LoVo (cell line): ENCODE data around the gene SMAD4.

Source experiments
- DNase-seq: peaks from one replicate; pipeline ENCODE4 v3.0.0-alpha.2; 2016; ENCODE audit warnings: low spot score

SMAD4 gene

DNA sequence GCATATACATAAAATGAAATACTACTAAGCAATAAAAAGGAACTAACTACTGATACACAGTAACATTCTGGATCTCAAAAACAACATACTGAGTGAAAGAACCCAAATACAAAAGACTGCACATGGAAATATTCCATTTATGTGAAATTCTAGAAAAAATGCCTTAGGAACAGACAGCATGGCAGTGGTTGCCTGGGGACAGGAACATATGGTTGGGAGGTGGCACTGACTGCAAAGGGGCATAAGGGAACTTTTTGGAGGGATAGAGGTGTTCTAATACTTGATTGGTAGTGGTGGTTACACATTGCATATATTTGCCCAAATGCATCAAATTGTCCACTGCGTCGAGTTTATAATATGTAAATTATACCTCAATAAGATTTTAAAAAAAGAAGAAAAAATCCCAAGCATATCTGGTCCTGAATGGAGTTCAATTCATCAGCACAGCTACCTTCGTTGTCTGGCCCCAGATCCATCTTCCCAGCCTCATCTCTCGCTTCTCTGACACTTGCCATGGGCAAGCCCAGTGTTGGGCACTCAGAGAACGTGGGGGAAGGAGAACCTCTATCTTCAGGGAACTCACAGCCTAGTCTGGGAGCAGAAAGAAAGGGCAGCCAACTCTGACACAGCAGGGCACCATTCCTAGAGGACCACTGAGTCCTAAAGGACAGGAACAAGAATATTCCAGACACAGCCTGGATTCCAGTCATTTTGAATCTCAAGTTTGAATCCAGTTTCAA, 8.6 kb upstream of the SMAD4 start:
- no peak for DNase-seq

DNA sequence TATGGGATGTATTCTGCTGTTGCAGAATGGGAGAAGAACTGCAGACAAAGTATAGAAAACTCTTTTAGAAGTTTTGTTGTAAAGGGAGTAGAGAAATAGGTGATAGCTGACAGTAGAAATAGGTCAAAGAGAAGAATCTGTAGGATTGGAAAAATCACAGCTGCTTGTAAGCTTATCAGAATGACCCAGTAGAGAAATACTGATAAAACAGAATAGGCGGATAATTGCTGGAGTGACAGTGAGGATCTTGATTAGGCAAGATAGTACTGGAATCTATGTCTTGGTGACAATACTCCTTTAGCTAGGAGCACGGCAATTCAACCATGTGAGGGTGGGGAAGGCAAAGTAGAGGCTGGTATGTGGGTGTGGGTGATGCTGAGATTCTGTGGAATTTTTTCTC, 4.5 kb upstream of the SMAD4 start:
- DNase-seq: no peak

DNA sequence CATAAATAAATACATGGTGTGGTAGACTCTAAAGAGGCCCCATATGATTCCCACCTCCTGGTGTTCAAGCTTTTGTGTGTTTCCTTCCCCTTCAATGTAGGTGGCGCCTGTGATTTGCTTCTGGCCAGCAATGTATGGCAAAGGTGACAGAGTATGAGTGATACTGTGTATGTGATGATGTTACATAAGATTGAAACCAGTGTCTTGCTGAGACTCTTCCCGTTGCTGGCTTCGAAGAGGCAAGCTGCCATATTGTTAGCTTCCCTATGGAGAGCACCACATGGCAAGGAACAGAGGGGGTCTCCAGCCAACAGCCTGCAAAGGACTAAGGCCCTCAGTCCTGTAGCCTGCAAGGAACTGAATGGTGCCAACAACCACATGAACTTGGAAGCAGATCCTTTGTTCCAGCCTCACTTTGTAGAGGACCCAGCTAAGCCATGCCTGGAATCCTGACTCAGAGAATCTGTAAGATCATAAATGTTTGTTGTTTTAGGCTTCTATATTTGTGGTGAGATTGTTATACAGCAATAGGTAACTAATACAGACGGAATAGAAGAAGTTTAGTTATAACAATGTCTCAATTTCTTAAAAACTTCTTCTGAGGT, 1.7 kb upstream of the SMAD4 start:
- peak; percentile 60 for DNase-seq

DNA sequence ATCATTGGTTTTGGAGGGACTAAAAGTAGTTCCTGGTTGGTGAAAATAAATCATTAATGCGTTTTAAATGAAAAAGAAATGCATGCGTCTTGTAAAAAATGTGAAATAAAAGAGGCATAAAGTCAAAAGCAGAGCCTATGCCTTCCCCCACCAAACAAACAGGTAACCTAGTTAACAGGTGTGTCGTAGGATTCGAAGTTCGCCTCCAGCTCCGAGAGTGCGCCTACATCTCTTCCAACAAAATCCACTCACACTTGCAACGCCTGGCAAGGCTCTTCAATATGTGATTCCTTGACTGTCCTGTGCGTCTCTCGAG, 677 bp upstream of the SMAD4 start:
- no peak for DNase-seq

DNA sequence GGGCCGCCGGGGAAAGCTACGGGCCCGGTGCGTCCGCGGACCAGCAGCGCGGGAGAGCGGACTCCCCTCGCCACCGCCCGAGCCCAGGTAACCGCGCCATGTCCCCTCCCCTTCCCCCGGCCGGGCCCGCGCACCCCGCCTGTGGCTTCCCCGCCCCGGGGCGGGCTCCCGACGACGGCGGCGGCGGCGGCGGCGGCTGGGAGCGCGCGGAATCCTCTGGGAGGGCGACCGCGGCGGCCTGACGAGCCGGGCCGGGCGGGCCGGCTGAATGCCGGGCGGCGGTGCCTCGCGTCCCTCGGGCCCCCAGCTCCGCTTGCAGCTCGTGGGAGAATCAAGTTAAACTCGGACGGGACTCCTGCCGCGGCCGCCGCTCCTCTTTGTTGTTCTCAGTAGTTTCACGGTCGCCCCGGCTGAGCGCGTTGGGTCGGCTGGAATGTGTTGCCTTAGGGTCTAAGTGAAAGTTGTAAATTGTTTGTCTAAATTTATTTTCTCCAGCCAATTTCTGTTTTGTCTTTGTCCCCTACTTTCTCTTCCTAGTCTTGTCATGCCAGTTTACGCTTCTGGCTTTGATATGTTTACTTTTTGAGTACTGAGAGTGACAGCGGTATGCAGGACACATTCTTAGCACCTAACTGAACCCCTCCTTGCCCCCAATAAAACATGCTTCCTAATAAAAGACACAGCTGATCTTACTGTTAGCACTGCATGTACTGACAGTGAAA, 685 bp downstream of the SMAD4 start:
- peak; percentile 62 for DNase-seq

DNA sequence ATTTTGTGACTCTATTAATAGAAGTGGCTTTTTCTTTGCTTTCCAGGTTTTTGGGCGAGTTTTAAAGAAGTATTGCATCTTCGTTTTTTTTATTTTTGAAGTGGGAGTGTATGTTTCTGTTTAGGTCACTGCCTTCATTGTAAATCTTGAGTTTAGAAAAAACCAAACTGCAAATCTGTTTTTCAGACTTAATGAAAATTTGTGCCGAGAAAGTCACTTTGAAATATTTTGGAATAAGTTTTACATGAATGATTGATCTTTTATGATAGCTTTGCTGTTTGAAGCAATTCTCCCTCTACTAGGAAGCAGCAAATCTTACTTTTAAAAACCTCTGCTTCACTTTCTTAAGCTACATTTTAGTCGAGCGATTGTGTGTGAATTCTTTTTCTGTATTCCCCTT, 2.2 kb downstream of the SMAD4 start:
- no peak for DNase-seq

DNA sequence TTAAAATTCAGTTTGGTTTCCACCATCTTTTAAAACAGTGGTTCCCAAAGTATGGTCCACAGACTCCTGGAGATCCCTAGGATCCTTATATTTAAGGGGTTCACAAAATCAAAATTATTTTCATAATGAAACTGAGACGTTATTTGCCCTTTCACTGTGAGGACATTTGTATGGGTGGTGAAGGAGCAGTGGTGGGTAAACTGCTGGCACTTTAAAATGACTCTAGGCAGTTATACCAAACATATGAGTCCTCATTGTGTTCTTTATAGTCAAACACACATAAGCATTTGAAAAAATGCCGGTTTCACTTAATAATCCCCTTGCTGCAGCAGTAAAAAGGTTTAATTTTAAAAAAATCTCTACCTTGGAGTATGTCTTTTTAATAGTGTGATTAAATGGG, 7.2 kb downstream of the SMAD4 start:
- no peak for DNase-seq

DNA sequence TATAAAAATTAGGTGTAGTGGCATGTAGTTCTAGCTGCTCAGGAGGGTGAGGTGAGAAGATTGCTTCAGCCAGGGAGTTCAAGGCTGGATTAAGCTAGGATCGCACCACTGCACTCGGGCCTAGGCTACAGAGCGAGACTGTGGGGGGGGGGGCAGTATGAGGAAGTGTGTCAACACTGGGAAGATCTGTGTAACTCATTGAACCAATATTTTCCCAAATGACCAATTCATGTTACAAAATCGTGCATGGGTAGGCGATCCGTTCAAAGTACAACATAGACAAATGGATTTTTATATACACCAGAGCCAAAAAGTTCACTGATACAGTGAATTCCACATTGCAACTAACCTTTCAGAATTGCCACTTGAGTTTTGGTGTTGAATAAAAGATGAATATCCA, 8.1 kb downstream of the SMAD4 start:
- no peak for DNase-seq

DNA sequence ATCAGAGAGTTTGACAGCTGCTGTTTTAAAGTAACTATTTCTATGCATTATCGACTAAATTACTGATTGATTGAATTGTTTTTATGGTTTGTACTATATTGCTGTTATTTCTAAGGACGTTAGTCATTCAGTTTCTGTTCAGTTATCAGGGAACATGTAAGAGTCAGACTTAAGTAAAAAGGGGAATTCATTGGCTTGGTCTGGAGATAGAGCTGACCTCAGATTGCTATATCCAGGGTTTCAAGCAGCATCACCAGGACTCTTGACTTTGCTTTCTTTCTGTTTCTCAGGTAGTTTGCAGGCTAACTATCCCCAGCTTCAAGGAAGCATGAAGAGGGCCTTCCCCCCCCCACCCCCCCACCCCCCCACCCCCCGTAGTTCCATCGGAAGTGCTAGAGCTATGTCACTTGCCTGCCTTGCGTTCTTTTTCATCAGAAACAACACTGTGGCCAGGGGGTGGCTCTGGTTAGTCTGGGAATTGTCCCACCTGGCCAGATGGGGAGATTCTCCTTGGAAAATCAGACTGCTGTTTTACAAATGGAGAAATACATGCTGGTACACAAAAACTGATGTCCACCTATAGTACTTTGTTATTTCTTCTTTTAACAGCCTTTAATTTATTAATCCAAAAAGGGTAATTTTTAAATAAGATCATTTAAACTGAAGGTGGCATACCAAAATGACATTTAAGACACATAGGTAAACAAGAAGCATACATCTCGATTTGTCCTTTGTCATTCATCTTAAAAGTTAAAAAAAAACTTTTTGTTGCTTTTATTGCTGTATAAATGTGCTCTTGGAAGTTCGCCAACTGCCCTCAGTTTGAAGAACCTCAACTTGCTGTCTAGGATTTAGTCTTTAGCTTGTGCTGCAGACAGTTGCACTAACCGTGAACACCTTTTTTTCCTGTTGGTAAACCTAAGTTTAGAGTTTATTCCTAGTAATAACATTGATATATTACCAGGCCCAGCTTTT, 9.4 kb downstream of the SMAD4 start:
- no peak for DNase-seq

DNA sequence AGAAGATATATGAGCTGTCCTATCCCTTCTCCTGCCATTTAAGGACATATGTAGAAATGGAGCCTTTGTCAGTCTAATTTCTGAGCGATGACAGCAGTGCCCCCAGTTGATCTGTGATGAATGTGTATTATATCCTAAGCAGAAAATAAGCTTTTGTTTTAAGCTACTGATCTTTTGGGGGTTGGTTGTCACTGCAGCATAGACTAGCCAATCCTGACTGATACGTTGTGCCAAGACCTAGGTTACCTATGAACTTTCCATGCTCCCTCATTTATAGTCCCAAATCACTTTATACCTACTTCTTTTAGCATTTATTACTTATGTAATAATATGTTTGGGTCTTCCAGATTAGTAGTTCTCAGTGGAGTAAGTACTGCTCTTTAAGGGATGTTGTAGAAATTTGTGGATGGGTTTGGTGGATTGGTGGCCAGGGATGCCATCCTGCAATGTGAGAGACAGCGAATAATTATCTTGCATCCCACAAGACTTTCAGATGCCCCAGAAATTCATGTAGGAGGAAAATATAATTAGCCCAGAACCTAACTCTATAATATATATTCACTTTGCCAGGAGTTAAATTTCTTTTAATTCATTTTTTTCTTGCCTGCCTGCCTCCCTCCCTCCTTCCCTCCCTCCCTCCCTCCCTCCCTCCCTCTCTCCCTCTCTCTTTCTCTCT, 11.8 kb downstream of the SMAD4 start:
- no peak for DNase-seq

DNA sequence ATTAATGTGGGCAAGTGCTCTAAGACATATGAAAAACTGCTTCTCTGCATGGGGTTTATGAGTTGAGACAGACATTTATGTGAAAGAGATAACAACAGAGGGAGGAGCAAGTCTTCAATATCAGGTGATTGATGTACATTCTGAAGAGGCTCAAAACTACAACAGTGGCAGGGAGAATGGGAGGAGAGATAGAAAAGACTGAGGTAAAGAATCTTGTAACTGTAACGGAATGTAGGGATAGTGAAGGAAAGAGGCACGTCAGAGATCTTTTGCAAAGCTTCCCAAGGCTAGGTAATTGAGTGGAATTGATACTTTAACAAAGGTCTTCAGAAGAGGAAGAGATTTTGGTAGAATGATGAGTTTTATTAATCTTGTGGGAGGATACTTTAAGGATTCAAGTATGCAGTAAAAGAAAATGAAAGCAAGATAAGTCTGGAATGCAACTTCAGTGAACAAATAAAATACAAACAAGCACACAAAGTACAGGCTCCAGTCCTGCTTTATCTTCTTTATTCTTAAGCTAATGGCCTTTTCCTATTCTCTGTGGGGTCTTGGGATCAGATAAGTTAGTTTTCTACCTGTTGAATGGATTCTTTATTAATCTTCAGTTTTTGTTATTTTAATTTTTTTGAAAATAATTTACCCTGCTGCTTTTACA, 15.0 kb downstream of the SMAD4 start:
- DNase-seq: no peak

DNA sequence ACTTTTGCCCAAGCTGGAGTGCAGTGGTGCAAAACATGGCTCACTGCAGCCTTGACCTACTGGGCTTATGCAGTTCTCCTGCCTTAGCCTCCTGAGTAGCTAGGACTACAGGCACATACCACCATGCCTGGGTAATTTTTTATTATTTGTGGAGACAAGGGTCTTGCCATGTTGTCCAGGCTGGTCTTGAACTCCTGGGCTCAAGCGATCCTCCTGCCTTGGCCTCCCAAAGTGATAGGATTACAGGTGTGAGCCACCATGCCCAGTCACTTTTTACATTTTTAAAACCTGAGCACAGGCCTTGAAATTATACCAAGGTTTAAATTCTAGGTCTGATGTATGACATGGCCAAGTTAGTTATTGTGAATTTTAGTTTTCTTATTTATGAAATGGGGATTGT, 18.2 kb downstream of the SMAD4 start:
- DNase-seq: no peak

DNA sequence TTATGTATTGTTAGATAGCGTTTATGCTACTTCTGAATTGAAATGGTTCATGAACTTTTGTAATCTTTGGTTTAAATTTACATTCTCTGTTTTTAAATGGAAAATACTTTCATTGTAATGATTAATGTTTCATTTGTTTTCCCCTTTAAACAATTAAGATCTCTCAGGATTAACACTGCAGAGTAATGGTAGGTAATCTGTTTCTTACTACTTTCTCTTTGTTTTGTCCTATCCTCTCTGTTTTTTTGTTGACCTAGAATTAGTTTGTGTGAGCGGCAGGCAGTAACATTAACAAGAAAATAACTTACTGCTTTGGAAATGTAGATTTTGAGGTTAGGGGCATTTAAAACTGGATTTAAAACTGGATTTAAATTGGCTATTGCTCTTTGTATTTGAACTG, 19.1 kb downstream of the SMAD4 start:
- DNase-seq: no peak

DNA sequence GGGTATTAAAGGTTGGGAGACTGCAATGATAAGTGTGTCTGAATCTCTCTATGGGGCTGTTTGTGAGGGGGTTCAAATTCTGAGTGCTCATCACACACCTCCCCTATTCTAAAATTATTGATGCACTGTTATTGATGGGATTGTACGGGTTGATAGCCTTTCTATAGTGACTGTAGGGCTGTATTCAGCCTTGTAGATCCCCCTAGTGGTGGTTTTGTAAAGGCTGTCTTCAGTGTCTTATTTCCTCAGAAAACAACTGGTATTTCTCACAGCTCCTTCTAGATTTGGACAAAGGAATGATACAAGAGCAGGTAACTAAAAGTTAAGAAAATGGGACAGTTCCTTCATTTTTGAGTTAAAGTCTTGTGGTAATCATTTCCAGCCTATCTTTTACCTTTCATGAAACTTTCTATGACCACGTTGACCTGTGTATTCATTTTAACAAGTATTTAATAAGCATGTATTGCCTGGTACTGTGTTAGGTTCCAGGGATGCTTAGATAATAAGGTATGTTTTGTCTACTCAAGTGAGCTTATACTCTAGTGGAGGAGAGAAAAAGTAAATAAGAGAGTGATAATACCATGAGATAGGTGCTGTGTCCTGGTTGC, 21.2 kb downstream of the SMAD4 start:
- peak; percentile 43 for DNase-seq

DNA sequence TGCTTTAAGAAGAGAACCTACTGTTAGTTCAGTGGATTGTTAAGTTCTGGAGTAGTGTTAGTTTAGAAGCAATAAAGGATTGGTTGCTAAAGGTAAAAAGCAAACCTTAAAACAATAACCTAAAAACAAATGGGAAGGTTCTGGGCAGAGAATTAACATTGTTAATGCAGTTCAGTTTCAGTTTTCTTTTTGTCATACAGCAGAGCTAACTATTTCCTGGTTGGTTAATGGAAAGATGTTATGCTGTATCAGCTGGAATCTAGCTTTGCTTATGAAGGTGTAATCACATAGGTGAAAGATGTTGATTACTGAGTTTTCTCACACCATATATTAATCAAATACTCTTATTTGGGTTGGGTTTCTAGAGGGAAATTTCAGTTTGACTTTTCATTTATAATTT, 23.8 kb downstream of the SMAD4 start:
- no peak for DNase-seq

DNA sequence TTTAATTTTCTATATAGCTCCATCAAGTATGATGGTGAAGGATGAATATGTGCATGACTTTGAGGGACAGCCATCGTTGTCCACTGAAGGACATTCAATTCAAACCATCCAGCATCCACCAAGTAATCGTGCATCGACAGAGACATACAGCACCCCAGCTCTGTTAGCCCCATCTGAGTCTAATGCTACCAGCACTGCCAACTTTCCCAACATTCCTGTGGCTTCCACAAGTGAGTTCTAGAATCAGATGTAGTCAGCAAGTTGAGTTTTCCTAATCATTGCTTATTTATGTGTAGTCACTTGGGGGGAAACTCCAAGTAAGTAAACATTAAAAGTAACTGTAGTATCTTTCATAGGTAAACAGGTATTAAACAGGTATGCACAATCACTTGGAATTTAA, 24.8 kb downstream of the SMAD4 start:
- no peak for DNase-seq

DNA sequence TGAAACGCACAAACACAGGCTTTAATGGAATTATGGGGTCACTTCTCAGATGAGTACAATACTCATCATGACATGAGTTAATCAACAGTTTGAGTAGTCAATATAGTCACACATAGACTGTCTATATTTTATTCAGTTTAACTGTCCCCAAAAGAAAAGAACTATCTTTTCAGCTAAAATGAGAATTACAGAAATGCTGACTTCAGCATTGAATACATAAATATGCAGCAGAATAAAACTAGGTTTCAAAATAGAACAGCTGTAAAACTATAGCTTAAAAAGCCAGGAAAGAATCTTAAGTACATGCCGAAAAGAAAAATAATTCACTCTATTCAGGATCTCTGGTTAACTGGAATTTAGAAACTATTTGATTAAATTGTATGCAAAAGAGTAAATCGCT, 30.0 kb downstream of the SMAD4 start:
- DNase-seq: no peak

DNA sequence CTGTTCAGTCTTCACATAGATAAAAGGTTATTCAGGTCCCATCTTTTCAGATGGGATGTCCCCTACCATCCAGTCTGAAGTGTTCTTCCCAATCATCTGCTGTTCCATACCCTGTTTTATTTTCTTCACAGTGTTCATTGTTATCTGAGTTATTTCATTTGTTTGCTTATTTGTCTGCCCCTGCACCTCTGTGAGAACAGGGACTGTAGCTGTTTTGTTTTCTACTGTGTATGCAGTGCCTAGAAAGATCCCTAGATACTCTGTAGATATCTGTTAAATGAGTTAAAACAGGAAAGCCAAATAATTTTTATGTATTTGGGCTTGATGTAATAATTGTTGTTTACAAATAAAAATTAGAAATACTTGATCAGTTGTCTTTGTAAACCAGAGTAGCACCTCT, 34.2 kb downstream of the SMAD4 start:
- DNase-seq: no peak

DNA sequence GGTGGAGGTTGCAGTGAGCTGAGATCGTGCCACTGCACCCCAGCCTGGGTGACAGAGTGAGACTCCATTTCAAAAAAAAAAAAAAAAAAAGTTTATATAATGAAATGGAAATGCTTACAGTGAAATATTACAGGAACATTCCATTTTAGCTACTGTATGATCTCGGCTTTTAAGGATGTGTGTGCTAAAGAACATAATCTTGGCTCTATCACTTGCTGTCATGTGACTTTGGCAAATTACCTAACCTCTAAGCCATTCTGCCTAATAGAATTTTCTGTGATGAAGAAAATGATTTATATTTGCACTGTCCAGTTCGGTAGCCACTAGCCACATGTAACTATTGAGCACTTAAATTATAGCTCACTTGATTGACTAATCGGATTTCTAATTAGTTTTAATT, 36.3 kb downstream of the SMAD4 start:
- DNase-seq: no peak

DNA sequence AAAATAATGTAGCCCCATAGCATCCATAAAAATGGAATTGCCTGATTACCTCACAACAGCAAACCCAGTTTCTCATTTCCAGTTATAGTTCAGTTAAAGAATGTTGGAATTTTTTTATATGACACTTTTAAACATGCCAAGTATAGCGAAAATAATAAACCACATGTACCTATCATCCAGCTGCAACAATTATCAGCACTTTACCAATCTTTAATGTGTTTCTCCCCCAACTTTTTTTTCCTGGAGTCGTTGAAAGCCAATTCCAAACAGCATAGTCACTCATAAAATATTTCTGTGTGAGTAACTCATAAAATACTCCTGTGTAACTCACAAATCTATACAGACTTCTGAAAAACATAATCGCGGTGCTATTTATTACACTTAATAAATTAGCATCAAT, 38.1 kb downstream of the SMAD4 start:
- DNase-seq: no peak

DNA sequence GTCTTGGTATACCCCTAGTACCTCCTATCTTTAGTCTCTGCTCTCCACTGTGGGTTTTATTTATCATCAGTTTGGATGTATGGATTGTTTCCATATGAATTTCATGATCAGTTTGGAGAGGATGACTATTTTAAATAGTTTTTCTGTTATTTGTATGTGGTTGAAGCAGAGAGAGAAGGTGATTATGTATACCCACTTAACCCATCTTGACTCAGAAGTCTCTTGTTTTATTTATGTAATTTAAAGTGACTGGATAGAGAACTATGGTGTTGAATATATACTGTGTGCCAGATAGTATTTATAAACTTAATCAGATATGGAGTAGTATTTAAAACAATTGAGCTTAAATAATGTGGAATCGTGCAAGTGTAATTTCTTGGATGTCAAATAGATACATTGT, 39.9 kb downstream of the SMAD4 start:
- no peak for DNase-seq
